PC-9 (cell line): ENCODE results near the gene CNGA3. TPM values are rescaled to one million over a fixed set of nuclear protein-coding genes. Genes with fewer than 3 reads are reported as not detected.
"Not testable (repeated sequence)": the region's sequence is repeated elsewhere in the genome, so short reads cannot be mapped to it uniquely, and the experiment has no call there.

Source experiments
- BruUV-seq: library from RNA; stranded (reverse); fragments of 400-500 nt; replicated peaks from 2 replicates; lab custom pipeline; 2021; lab: Mats Ljungman, UMichigan
- CTCF ChIA-PET: fragments of 300-600 bp; sonication (Branson Sonifier 250); formaldehyde crosslinking; loops from one replicate; lab custom pipeline; 2022; ENCODE audit warnings: antibody characterized with exemption; lab: Charles Lee
- POLR2A ChIA-PET: fragments of 300-600 bp; sonication (Branson Sonifier 250); formaldehyde crosslinking; loops from one replicate; lab custom pipeline; 2022; ENCODE audit warnings: antibody characterized with exemption; ENCODE audit not compliant: unreplicated experiment; lab: Charles Lee
- DNase-seq, 2 experiments: peaks; one replicate each; pipeline versions ENCODE4 v3.0.0 to v3.0.0-alpha.2; 2015 to 2022; ENCODE audit warnings: mixed read lengths in 1 of 2
- H2AFZ ChIP-seq: fragments of 200-600 bp; sonication (generic); 2 replicates; pipeline ENCODE4 v1.8.1; 2017; ENCODE audit warnings: antibody characterized with exemption
- H3F3A ChIP-seq: fragments of 200-600 bp; sonication (generic); 2 replicates; pipeline ENCODE4 v1.8.1; 2017; ENCODE audit warnings: antibody characterized with exemption, mild to moderate bottlenecking, low read depth; ENCODE audit not compliant: insufficient read depth
- H3K27ac ChIP-seq: fragments of 200-600 bp; sonication (generic); 2 replicates; pipeline ENCODE4 v1.6.1; 2016; ENCODE audit warnings: mixed run types
- H3K27me3 ChIP-seq: fragments of 200-600 bp; sonication (generic); 2 replicates; pipeline ENCODE4 v1.6.1; 2016; ENCODE audit warnings: low read depth, mixed run types; ENCODE audit not compliant: insufficient read depth
- H3K36me3 ChIP-seq: fragments of 200-600 bp; sonication (generic); 2 replicates; pipeline ENCODE4 v1.6.1; 2016; ENCODE audit warnings: low read depth, mixed run types
- H3K4me1 ChIP-seq: fragments of 200-600 bp; sonication (generic); replicated peaks from 2 replicates; pipeline ENCODE4 v1.6.1; 2016; ENCODE audit warnings: mixed run types; ENCODE audit not compliant: insufficient read depth
- H3K4me2 ChIP-seq: fragments of 200-600 bp; sonication (generic); 2 replicates; pipeline ENCODE4 v1.6.1; 2017; ENCODE audit warnings: mixed run types
- H3K4me3 ChIP-seq: fragments of 200-600 bp; sonication (generic); 2 replicates; pipeline ENCODE4 v1.6.1; 2016; ENCODE audit warnings: mixed run types
- H3K79me2 ChIP-seq: fragments of 200-600 bp; sonication (generic); 2 replicates; pipeline ENCODE4 v1.6.1; 2017; ENCODE audit warnings: low read depth, mixed run types
- H3K9me2 ChIP-seq: fragments of 200-600 bp; sonication (generic); 2 replicates; pipeline ENCODE4 v1.8.1; 2017; ENCODE audit warnings: mild to moderate bottlenecking; ENCODE audit not compliant: insufficient read depth
- H3K9me3 ChIP-seq: fragments of 200-600 bp; sonication (generic); 2 replicates; pipeline ENCODE4 v1.8.1; 2016; ENCODE audit warnings: low read depth; ENCODE audit not compliant: insufficient read depth
- H4K20me1 ChIP-seq: fragments of 200-600 bp; sonication (generic); 2 replicates; pipeline ENCODE4 v1.8.1; 2017; ENCODE audit not compliant: insufficient read depth
- EZH2 ChIP-seq: fragments of 200-600 bp; sonication (generic); IDR thresholded peaks from 2 replicates; pipeline ENCODE4 v1.8.0; 2017; ENCODE audit warnings: antibody characterized with exemption, low read depth
- intact Hi-C: fragments of 100-400 bp; cut with micrococcal nuclease; formaldehyde crosslinking; loops from one replicate; pipeline ENCODE4 v1.10.0; 2022; ENCODE audit not compliant: unreplicated experiment
- total RNA-seq: library from RNA; stranded (reverse); gene quantifications from 2 replicates; pipeline ENCODE4 v1.2.3, GENCODE V29; 2021
- TF ChIP-seq, protein P1 (sequence below): fragments of 200-600 bp; sonication (generic); conservative IDR thresholded peaks from 2 replicates; pipeline ENCODE4 v1.6.1; 2017; ENCODE audit warnings: mixed run types, antibody characterized with exemption, mild to moderate bottlenecking, moderate library complexity

CNGA3 gene
- total RNA-seq, 1 experiment from 2014 or later, result not detected

DNA sequence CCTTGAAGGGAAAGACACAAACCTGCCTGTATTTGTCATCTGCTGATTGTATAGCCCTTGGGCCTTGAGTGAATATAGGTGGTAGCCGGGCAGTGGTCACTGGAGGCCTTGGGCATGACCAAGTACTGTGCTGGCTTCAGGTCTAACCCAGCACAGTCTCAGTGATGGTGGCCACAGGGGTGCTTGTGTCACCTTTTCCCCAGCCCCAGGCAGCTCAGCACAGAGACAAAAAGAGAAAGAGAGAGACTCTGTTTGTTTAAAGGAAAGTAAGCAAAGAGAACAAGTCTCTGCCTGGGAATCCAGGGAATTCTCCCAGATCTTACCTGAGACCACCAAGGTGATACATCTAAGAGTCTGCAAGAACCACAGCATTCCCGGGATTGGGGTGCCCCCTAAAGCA, 59.0 kb downstream of the CNGA3 start:
- no TSS peak for BruUV-seq
- Histone ChIP-seq H2AFZ (no peak overlapping the region), H3K27me3 (peaks cover 15% of the 10 kb centered on the region; the same call in 1 of the 2 replicates), H3K27ac (no peak overlapping the region), H3K9me2 (no peaks in the 10 kb centered on the region), H4K20me1 (no peaks in the 10 kb centered on the region), H3K4me1 (no peaks in the 10 kb centered on the region), H3K36me3 (no peaks in the 10 kb centered on the region), H3K9me3 (no peaks in the 10 kb centered on the region), H3K79me2 (no peaks in the 10 kb centered on the region), H3K4me2 (no peak overlapping the region), H3F3A (no peaks in the 10 kb centered on the region), H3K4me3 (no peak overlapping the region)
- no peak for DNase-seq
- TF ChIP-seq, protein P1, sequence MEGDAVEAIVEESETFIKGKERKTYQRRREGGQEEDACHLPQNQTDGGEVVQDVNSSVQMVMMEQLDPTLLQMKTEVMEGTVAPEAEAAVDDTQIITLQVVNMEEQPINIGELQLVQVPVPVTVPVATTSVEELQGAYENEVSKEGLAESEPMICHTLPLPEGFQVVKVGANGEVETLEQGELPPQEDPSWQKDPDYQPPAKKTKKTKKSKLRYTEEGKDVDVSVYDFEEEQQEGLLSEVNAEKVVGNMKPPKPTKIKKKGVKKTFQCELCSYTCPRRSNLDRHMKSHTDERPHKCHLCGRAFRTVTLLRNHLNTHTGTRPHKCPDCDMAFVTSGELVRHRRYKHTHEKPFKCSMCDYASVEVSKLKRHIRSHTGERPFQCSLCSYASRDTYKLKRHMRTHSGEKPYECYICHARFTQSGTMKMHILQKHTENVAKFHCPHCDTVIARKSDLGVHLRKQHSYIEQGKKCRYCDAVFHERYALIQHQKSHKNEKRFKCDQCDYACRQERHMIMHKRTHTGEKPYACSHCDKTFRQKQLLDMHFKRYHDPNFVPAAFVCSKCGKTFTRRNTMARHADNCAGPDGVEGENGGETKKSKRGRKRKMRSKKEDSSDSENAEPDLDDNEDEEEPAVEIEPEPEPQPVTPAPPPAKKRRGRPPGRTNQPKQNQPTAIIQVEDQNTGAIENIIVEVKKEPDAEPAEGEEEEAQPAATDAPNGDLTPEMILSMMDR, result no peak
- TF ChIP-seq EZH2, result no peak
- intact Hi-C loops, result no loop called here
- CTCF ChIA-PET, result no interaction called here
- POLR2A ChIA-PET, result no interaction called here

GRCh38 chr2:98408155-98408554, 61.9 kb downstream of the CNGA3 start:
- POLR2A ChIA-PET, result no interaction called here
- no peaks in the 10 kb centered on the region for H3K9me2 ChIP-seq
- no peaks in the 10 kb centered on the region for H3K4me1 ChIP-seq
- H3K27me3 ChIP-seq, result no peaks in the 10 kb centered on the region
- H3K4me2 ChIP-seq, result no peak overlapping the region
- BruUV-seq, result no TSS peak
- H4K20me1 ChIP-seq, result no peaks in the 10 kb centered on the region
- no peak overlapping the region for H3K27ac ChIP-seq
- H3K79me2 ChIP-seq, result no peaks in the 10 kb centered on the region
- intact Hi-C loops, result no loop called here
- H3K9me3 ChIP-seq, result 0 out of 2 replicates have a peak, but pooled peaks cover 2% of the 10 kb centered on the region
- H3K36me3 ChIP-seq, result no peaks in the 10 kb centered on the region
- CTCF ChIA-PET, result no interaction called here
- no peak for DNase-seq
- H3K4me3 ChIP-seq, result no peak overlapping the region
- no peak overlapping the region for H2AFZ ChIP-seq
- TF ChIP-seq EZH2, result no peak
- TF ChIP-seq, protein P1, result no peak
- H3F3A ChIP-seq, result no peaks in the 10 kb centered on the region

- Histone ChIP-seq H3K79me2 (no peaks in the 10 kb centered on the region), H3K36me3 (no peaks in the 10 kb centered on the region), H3K4me2 (0 out of 2 replicates have a peak overlapping the region, but pooled peaks have one; percentile 10), H3K9me3 (peaks cover 23% of the 10 kb centered on the region; the same call in 1 of the 2 replicates), H4K20me1 (no peaks in the 10 kb centered on the region), H3K9me2 (no peaks in the 10 kb centered on the region), H3K4me3 (no peak overlapping the region), H3F3A (no peaks in the 10 kb centered on the region), H3K4me1 (no peaks in the 10 kb centered on the region), H3K27me3 (no peaks in the 10 kb centered on the region), H2AFZ (no peak overlapping the region), H3K27ac (no peak overlapping the region)
- POLR2A ChIA-PET, result no interaction called here
- BruUV-seq, result no TSS peak
- CTCF ChIA-PET, result interaction anchor here (0.6 to 1.0 kb wide), 2 partner anchors 45 to 1073 kb away, joined by 3 read pairs; no protein-coding TSS in a partner anchor
- intact Hi-C loops, result loop anchor here (2.0 to 5.0 kb wide), 5 partner anchors 148 to 654 kb away; no protein-coding TSS in a partner anchor
- peak; percentile 50 to 69 for DNase-seq
- TF ChIP-seq, protein P1, result peak; percentile 92
- no peak for TF ChIP-seq EZH2
Observed at GRCh38 chr2:98412751-98413458, 66.6 kb downstream of the CNGA3 start.

DNA sequence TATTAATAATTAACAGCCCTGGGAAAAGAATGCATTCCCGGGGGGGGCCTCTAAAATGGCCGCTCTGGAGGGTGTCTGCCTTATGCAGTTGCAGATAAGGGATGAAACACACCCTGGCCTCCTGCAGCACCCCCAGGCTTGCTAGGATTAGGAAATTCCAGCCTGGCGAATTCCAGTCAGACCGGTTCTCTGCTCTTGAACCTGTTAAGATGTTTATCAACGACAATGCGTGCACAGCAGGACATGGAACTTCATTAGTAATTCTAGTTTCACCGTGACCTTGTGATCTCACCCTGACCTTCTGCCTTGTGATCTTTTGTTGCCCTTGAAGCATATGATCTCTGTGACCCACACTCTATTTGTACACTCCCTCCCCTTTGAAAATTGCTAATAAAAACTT, 68.0 kb downstream of the CNGA3 start:
- CTCF ChIA-PET, H3K4me1 ChIP-seq, H3K4me3 ChIP-seq, H3K27ac ChIP-seq, H3K9me2 ChIP-seq, POLR2A ChIA-PET, H3K4me2 ChIP-seq, BruUV-seq, H3K36me3 ChIP-seq, H3F3A ChIP-seq, H2AFZ ChIP-seq, H4K20me1 ChIP-seq, H3K27me3 ChIP-seq, H3K79me2 ChIP-seq: not testable (repeated sequence)
- intact Hi-C loops, result loop anchor here (5.0 kb wide), 1 partner anchor 423 kb away; no protein-coding TSS in a partner anchor
- DNase-seq, result peak in 1 of 2 experiments; percentile 52
- peaks cover 23% of the 10 kb centered on the region; the same call in 1 of the 2 replicates for H3K9me3 ChIP-seq

- CTCF ChIA-PET, result interaction anchor here (0.6 kb wide), 2 partner anchors 78 to 186 kb away, joined by 4 to 5 read pairs; no protein-coding TSS in a partner anchor
- BruUV-seq, POLR2A ChIA-PET: not testable (repeated sequence)
Observed at GRCh38 chr2:98415719-98416248, 69.5 kb downstream of the CNGA3 start.

More at GRCh38 chr2:98415719-98416248, 69.5 kb downstream of the CNGA3 start:
- H2AFZ ChIP-seq, H3K9me2 ChIP-seq, H4K20me1 ChIP-seq, H3K79me2 ChIP-seq, H3K4me3 ChIP-seq, H3F3A ChIP-seq, intact Hi-C loops, H3K4me2 ChIP-seq, H3K27me3 ChIP-seq, H3K36me3 ChIP-seq, H3K4me1 ChIP-seq, H3K27ac ChIP-seq, DNase-seq: not testable (repeated sequence)
- H3K9me3 ChIP-seq, result peaks cover 23% of the 10 kb centered on the region; the same call in 1 of the 2 replicates
